Panc1 (cell line): Measurements from ENCODE around the gene TSPOAP1. TPM values are rescaled to one million over a fixed set of nuclear protein-coding genes. Genes with fewer than 3 reads are reported as not detected.

Experiments
- ATAC-seq: fragments of 200-7000 bp; cut with Tn5 transposase; 2 replicates; pipeline ENCODE4 v1.9.1; 2020; ENCODE audit warnings: mild to moderate bottlenecking, moderate library complexity
- BruUV-seq: library from RNA; stranded (reverse); fragments of 400-500 nt; replicated peaks from 2 replicates; lab custom pipeline; 2021; lab: Mats Ljungman, UMichigan
- CTCF ChIA-PET: fragments of 300-600 bp; sonication (Branson Sonifier 250); formaldehyde crosslinking; loops from one replicate; lab custom pipeline; 2022; ENCODE audit warnings: antibody characterized with exemption; lab: Charles Lee
- POLR2A ChIA-PET: fragments of 300-600 bp; sonication (Branson Sonifier 250); formaldehyde crosslinking; loops from one replicate; lab custom pipeline; 2022; ENCODE audit warnings: antibody characterized with exemption; lab: Charles Lee
- DNase-seq: peaks from one replicate; pipeline ENCODE4 v3.0.0-alpha.2; 2010; ENCODE audit warnings: low read depth, low spot score
- H3K27ac ChIP-seq: 2 replicates; pipeline ENCODE4 v1.5.1; 2011; ENCODE audit warnings: mild to moderate bottlenecking, low read length, inconsistent platforms
- H3K27me3 ChIP-seq: fragments of 200-500 bp; sonication (Bioruptor generic); 2 replicates; pipeline ENCODE4 v1.6.0; 2014; ENCODE audit warnings: low read length, inconsistent platforms; ENCODE audit not compliant: control insufficient read depth, insufficient read depth
- H3K36me3 ChIP-seq: fragments of 200-500 bp; sonication (Bioruptor generic); 2 replicates; pipeline ENCODE4 v1.5.1; 2014; ENCODE audit warnings: inconsistent platforms, mild to moderate bottlenecking, low read length, moderate library complexity; ENCODE audit not compliant: control insufficient read depth, insufficient read depth
- H3K4me1 ChIP-seq: 2 replicates; pipeline ENCODE4 v1.5.1; 2011; ENCODE audit warnings: inconsistent platforms, mild to moderate bottlenecking, low read length, moderate library complexity; ENCODE audit not compliant: control insufficient read depth, insufficient read depth
- H3K4me3 ChIP-seq, 2 experiments: 2 replicates each; pipeline ENCODE4 v1.5.1; 2011 to 2012; ENCODE audit warnings: low read depth in 2 of 2, low read length in 2 of 2, mild to moderate bottlenecking in 2 of 2, inconsistent platforms in 1 of 2, moderate library complexity in 1 of 2
- H3K9me3 ChIP-seq: fragments of 200-500 bp; sonication (Bioruptor generic); 2 replicates; pipeline ENCODE4 v1.5.1; 2014; ENCODE audit warnings: low read depth, mild to moderate bottlenecking, inconsistent platforms, low read length, moderate library complexity; ENCODE audit not compliant: control insufficient read depth, insufficient read depth
- POLR2AphosphoS5 ChIP-seq: IDR thresholded peaks from 2 replicates; pipeline ENCODE4 v1.6.1; 2012; ENCODE audit warnings: mild to moderate bottlenecking, low read depth, low read length, moderate library complexity
- SIN3A ChIP-seq: IDR thresholded peaks from 2 replicates; pipeline ENCODE4 v1.6.1; 2012; ENCODE audit warnings: low read depth, mild to moderate bottlenecking, low read length, moderate library complexity, borderline replicate concordance; ENCODE audit not compliant: insufficient read depth
- TCF7L2 ChIP-seq: IDR thresholded peaks from 2 replicates; pipeline ENCODE4 v1.6.1; 2011; ENCODE audit warnings: mild to moderate bottlenecking, low read depth, low read length, inconsistent platforms
- in situ Hi-C: cut with HindIII; loops from 2 replicates; pipeline ENCODE4 v1.10.0; 2016; ENCODE audit warnings: low sequenced_read_pairs, low pct_unique_long_range_greater_than_20kb
- intact Hi-C: fragments of 100-400 bp; cut with micrococcal nuclease; formaldehyde crosslinking; loops from one replicate; pipeline ENCODE4 v1.10.0; 2022; ENCODE audit not compliant: unreplicated experiment
- total RNA-seq: library from RNA; stranded (reverse); gene quantifications from one replicate; pipeline ENCODE4 v1.2.1, GENCODE V29; 2021; ENCODE audit not compliant: unreplicated experiment
- TF ChIP-seq, protein P1 (sequence below), 2 experiments: IDR thresholded peaks; 2 replicates each; pipeline ENCODE4 v1.6.1; 2011 to 2012; ENCODE audit warnings: low read depth in 2 of 2, control low read depth in 1 of 2, low read length in 1 of 2, mild to moderate bottlenecking in 1 of 2, moderate library complexity in 1 of 2; ENCODE audit not compliant: insufficient read depth in 1 of 2
- TF ChIP-seq, protein P2 (sequence below): fragments of 450-650 bp; IDR thresholded peaks from 2 replicates; pipeline ENCODE4 v1.5.1; 2017; ENCODE audit warnings: mild to moderate bottlenecking

Gene TSPOAP1
- total RNA-seq, 1 experiment from 2014 or later = 0.05 TPM

DNA sequence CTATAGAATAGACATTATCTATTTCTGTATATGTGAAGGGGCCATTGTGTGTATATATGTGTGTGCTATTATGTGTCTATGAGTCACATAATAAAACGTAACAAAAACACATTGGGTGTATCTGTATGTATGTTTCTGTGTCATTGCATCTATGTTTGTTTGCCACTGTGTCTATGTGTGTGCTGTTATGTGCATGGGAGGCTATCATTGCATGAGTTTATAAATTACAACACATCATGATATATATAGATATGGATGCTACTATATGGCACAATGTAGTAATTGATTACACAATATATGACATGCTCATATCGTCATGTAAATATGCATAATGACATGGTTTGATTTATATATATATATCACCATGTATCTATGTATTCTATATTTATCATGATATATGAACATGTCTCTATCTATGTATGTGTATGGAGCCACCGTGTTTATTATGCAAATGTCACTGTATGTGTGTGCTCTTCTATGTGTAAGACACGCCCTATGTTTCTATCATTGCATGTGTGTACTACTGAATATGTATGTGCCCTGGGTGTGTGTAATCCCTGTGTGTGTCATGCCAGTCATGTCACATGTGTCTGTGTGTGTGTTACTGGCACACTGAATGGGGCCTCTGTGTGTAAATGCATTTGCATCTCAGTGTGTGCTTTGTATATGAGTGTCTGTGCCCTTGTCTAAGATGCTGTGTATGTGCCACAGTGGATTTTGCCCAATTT, 1.4 kb upstream of the TSPOAP1 start:
- H3K27ac ChIP-seq = no peak overlapping the region
- in situ Hi-C loops (no loop called here), intact Hi-C loops (no loop called here)
- H3K4me1 ChIP-seq = no peaks in the 10 kb centered on the region
- H3K27me3 ChIP-seq = no peaks in the 10 kb centered on the region
- TF ChIP-seq POLR2AphosphoS5 (no peak), TCF7L2 (no peak), SIN3A (no peak)
- TF ChIP-seq, protein P1, sequence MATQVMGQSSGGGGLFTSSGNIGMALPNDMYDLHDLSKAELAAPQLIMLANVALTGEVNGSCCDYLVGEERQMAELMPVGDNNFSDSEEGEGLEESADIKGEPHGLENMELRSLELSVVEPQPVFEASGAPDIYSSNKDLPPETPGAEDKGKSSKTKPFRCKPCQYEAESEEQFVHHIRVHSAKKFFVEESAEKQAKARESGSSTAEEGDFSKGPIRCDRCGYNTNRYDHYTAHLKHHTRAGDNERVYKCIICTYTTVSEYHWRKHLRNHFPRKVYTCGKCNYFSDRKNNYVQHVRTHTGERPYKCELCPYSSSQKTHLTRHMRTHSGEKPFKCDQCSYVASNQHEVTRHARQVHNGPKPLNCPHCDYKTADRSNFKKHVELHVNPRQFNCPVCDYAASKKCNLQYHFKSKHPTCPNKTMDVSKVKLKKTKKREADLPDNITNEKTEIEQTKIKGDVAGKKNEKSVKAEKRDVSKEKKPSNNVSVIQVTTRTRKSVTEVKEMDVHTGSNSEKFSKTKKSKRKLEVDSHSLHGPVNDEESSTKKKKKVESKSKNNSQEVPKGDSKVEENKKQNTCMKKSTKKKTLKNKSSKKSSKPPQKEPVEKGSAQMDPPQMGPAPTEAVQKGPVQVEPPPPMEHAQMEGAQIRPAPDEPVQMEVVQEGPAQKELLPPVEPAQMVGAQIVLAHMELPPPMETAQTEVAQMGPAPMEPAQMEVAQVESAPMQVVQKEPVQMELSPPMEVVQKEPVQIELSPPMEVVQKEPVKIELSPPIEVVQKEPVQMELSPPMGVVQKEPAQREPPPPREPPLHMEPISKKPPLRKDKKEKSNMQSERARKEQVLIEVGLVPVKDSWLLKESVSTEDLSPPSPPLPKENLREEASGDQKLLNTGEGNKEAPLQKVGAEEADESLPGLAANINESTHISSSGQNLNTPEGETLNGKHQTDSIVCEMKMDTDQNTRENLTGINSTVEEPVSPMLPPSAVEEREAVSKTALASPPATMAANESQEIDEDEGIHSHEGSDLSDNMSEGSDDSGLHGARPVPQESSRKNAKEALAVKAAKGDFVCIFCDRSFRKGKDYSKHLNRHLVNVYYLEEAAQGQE (IDR thresholded peaks at IDR 0.05; ENCODE audit: insufficient read depth in 1 of 2, low read depth in 2 of 2, low read length in 1 of 2) = no peak
- TF ChIP-seq, protein P2, sequence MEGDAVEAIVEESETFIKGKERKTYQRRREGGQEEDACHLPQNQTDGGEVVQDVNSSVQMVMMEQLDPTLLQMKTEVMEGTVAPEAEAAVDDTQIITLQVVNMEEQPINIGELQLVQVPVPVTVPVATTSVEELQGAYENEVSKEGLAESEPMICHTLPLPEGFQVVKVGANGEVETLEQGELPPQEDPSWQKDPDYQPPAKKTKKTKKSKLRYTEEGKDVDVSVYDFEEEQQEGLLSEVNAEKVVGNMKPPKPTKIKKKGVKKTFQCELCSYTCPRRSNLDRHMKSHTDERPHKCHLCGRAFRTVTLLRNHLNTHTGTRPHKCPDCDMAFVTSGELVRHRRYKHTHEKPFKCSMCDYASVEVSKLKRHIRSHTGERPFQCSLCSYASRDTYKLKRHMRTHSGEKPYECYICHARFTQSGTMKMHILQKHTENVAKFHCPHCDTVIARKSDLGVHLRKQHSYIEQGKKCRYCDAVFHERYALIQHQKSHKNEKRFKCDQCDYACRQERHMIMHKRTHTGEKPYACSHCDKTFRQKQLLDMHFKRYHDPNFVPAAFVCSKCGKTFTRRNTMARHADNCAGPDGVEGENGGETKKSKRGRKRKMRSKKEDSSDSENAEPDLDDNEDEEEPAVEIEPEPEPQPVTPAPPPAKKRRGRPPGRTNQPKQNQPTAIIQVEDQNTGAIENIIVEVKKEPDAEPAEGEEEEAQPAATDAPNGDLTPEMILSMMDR = no peak
- ChIA-PET POLR2A (no interaction called here), CTCF (no interaction called here)
- no peak overlapping the region for H3K4me3 ChIP-seq
- H3K9me3 ChIP-seq = no peaks in the 10 kb centered on the region
- no peak for ATAC-seq
- no TSS peak for BruUV-seq
- DNase-seq = no peak
- H3K36me3 ChIP-seq = no peaks in the 10 kb centered on the region

DNA sequence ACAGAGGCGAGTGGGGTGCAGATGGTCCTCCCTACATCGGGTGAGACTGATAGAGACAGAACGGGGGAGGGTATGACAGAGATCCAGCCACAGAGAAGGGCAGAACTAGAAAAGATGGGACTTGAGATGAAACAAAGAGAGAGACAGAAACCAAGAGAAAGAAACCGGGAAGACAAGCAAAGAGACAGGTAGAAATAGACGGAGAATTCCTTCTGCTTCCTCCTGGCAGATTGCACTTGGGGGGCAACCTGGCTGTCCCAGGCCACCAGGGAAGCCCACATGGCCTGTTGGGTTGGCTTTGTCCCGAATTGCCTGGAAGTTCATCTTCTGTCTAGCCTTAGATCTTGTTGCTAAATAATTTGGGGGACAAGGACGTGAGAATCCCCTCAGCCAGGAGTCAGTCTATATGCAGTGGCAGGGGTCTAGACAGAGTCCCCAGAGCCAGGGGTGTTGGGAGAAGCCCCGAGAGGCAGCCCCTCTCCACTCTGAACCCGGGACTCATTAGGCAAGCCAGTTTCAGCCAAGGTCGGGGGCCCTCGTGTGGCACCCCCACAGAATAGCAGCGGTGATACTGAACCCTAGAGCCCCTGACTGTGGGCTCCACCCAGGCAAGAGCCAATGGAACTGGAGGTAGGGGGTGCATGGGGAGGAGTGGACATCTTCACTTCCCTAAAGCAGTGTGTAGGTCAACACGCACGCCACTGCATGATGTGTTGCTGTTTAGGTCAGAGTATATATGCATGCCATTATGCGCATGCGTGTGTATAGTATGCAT, 627 bp upstream of the TSPOAP1 start:
- ChIA-PET POLR2A (no interaction called here), CTCF (no interaction called here)
- Histone ChIP-seq H3K4me1 (no peaks in the 10 kb centered on the region), H3K27ac (no peak overlapping the region), H3K36me3 (no peaks in the 10 kb centered on the region), H3K27me3 (no peaks in the 10 kb centered on the region), H3K4me3 (no peak overlapping the region), H3K9me3 (no peaks in the 10 kb centered on the region)
- no peak for DNase-seq
- intact Hi-C loops (no loop called here), in situ Hi-C loops (no loop called here)
- no peak for TF ChIP-seq TCF7L2
- no peak for TF ChIP-seq SIN3A
- TF ChIP-seq POLR2AphosphoS5 = no peak
- TF ChIP-seq, protein P1 (IDR thresholded peaks at IDR 0.05; ENCODE audit: insufficient read depth in 1 of 2, low read depth in 2 of 2, low read length in 1 of 2) = no peak
- TF ChIP-seq, protein P2 = no peak
- no peak for ATAC-seq
- BruUV-seq = no TSS peak
